GM19043 (cell line): ENCODE measurements around the gene PTCD1.

Source experiments
- ATAC-seq: cut with Tn5 transposase; IDR thresholded peaks from one replicate; pipeline ENCODE4 v1.9.1; 2021; ENCODE audit warnings: low read depth; ENCODE audit not compliant: unreplicated experiment

The PTCD1 gene

GRCh38 chr7:99372275-99373090 is 66.1 kb downstream of the PTCD1 start:
- ATAC-seq, result no peak

GRCh38 chr7:99371376-99371920 is 67.2 kb downstream of the PTCD1 start:
- ATAC-seq, result no peak

- no peak for ATAC-seq
Observed at GRCh38 chr7:99369767-99370391, 68.7 kb downstream of the PTCD1 start.

GRCh38 chr7:99368750-99369389 is 69.7 kb downstream of the PTCD1 start:
- ATAC-seq, result no peak
